PC-9 (cell line): ENCODE data around the gene GALC.

Source experiments
- EZH2 ChIP-seq: fragments of 200-600 bp; sonication (generic); IDR thresholded peaks from 2 replicates; pipeline ENCODE4 v1.8.0; 2017; ENCODE audit warnings: antibody characterized with exemption, low read depth
- TF ChIP-seq, protein P1 (sequence below): fragments of 200-600 bp; sonication (generic); conservative IDR thresholded peaks from 2 replicates; pipeline ENCODE4 v1.6.1; 2017; ENCODE audit warnings: mixed run types, antibody characterized with exemption, mild to moderate bottlenecking, moderate library complexity

DNA sequence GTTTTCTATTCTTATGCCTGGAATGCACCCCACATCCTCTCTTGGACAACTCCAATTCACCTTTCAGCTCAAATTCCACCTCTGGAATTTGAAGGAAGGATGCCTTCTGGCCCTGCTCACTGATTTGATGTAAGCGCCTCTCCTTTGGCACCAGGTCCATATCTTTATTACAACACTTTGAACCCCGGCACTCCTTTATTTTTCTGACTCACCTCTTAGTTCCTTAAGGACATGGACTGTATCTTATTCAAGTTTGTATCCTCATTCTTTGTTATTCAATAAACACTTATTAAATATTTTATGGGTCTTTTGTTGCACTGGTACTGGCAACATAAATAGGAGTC, 3.1 kb downstream of the GALC start:
- TF ChIP-seq, protein P1, sequence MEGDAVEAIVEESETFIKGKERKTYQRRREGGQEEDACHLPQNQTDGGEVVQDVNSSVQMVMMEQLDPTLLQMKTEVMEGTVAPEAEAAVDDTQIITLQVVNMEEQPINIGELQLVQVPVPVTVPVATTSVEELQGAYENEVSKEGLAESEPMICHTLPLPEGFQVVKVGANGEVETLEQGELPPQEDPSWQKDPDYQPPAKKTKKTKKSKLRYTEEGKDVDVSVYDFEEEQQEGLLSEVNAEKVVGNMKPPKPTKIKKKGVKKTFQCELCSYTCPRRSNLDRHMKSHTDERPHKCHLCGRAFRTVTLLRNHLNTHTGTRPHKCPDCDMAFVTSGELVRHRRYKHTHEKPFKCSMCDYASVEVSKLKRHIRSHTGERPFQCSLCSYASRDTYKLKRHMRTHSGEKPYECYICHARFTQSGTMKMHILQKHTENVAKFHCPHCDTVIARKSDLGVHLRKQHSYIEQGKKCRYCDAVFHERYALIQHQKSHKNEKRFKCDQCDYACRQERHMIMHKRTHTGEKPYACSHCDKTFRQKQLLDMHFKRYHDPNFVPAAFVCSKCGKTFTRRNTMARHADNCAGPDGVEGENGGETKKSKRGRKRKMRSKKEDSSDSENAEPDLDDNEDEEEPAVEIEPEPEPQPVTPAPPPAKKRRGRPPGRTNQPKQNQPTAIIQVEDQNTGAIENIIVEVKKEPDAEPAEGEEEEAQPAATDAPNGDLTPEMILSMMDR, result no peak
- TF ChIP-seq EZH2, result no peak
